ENCODE data around the gene ABLIM2.
A peak's percentile ranks its signal among the peaks of the same experiment; 100 is the strongest.

Gene ABLIM2

DNA sequence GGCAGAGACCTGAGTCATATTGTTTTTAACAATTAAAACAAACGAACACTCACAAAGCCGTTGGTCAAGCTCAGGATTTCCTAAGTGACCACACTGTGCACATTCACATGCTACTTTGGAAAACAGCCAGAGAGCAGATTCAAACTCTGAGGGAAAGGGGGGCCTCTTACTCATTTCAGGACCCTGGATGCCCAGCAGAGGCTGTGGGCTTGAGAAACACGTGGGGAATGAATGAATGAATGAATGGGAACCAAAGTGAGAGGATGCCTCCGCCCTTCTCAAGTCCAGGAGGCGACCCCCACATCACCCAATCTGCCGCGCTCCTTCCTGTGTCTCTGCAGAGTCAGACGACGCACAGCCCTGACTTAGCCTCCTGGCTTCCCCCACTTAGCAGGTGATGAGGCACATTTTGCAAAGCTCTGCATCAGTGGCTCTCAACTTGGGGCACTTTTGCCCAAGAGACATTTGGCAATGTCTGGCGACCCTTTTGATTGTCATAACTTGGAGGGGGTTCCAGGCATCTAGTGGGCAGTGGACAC, 76.0 kb downstream of the ABLIM2 start:
- H3K18ac ChIP-seq (ENCODE audit: low read length): no peak overlapping the region
- no CpG with 5 or more reads among the region's 10 CpGs for WGBS (ENCODE audit: extremely low coverage, insufficient coverage, low lambda C conversion rate)
- no peaks in the 10 kb centered on the region for H3K36me3 ChIP-seq (ENCODE audit: control insufficient read depth, insufficient read depth, low read length)
- H4K5ac ChIP-seq (ENCODE audit: low read length): no peak overlapping the region
- H3K27me3 ChIP-seq (ENCODE audit: insufficient read depth, low read length, poor library complexity): no peaks in the 10 kb centered on the region
- H3K56ac ChIP-seq (ENCODE audit: low read length): no peak overlapping the region
- no peak overlapping the region for H4K8ac ChIP-seq (ENCODE audit: low read depth, low read length)
- DNase-seq: no peak
- no peaks in the 10 kb centered on the region for H3K79me1 ChIP-seq (ENCODE audit: low read length)
- no peak overlapping the region for H3K4me3 ChIP-seq (ENCODE audit: low read length)
- no peak overlapping the region for H2BK5ac ChIP-seq (ENCODE audit: low read length)
- H3K9ac ChIP-seq (ENCODE audit: low read length): no peak overlapping the region
- H3K23ac ChIP-seq (ENCODE audit: low read length): no peak overlapping the region
- H2AK5ac ChIP-seq (ENCODE audit: low read length): no peak overlapping the region
- H2BK120ac ChIP-seq (ENCODE audit: low read depth, low read length): no peak overlapping the region
- H3K4me2 ChIP-seq (ENCODE audit: low read length): no peak overlapping the region
- H3K4ac ChIP-seq (ENCODE audit: low read depth, low read length): no peak overlapping the region
- H2BK15ac ChIP-seq (replicated peaks; ENCODE audit: low read depth): no peak overlapping the region
- no peak overlapping the region for H3K27ac ChIP-seq (ENCODE audit: low read depth, low read length)
- H3K4me1 ChIP-seq (ENCODE audit: control insufficient read depth, low read depth, low read length): peaks cover 4% of the 10 kb centered on the region
- no peaks in the 10 kb centered on the region for H3K79me2 ChIP-seq (ENCODE audit: control insufficient read depth, insufficient read depth, low read length)

DNA sequence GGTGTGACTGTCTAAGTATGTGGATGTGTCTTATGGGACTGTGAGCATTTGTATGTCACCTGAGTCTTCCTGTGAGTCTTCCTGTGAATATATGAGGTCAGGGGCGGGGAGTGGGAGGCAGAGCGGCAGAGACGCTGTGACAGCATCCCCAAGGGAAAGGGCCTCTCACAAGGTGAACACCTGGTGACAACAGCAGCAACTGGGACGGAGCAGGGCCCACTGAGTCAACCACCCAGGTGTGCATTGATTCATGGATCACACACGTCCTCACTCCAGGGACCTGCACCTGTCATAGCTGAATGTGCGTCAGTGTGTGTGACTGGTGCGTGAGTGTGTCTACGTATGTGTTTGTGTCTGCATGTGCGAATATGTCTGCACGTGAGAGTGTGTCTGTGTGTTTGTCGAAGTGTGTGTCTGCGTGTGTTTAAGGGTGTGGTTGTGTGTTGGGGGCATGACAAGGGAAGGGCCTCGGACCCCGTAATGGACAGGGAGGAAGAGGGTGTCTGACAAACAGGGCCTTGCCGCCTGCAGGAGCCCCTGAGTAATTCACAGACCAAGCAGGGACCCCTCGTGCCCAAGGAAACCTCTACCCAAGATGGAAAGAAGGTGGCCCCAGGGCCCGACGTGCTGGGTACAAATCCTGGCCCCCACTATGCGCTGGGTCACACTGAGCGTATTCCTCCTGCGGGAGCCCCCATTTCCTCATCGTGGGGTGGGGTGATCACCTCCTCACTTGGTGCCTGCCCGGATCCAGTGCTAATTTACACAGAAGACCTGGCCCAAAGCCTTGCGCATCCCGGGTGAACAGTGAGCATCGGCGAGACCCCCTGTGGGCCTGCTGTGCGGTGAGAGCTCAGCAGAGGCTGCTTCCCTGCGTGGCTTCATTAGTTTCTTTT, 76.7 kb downstream of the ABLIM2 start:
- Histone ChIP-seq H3K4me1 (ENCODE audit: control insufficient read depth, low read depth, low read length) (peaks cover 4% of the 10 kb centered on the region), H3K27ac (ENCODE audit: low read depth, low read length) (no peak overlapping the region), H3K9ac (ENCODE audit: low read length) (no peak overlapping the region)

DNA sequence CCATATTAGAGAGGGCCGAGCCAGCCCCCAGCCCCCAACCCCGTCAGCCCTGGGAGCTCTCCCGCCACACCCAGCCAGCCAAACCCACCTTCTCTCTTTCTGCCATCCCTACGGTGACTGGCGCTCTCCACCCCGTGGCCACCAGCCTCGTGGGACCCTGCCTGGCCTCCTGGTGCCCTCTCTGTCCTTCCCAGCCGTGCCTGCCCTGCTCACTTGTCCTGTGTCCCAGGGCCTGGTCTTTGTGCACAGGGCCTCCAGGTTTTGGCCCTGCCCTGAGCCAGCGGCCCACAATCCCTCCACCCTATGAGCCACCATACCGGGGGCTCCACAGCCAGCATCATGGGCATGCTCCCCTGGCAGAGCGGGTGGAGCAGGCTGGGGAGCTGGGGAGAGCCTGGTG, 77.4 kb downstream of the ABLIM2 start:
- Histone ChIP-seq H3K4me3 (ENCODE audit: low read length) (no peak overlapping the region), H3K18ac (ENCODE audit: low read length) (no peak overlapping the region), H3K36me3 (ENCODE audit: control insufficient read depth, insufficient read depth, low read length) (no peaks in the 10 kb centered on the region), H3K4me1 (ENCODE audit: control insufficient read depth, low read depth, low read length) (peaks cover 4% of the 10 kb centered on the region), H2BK15ac (replicated peaks; ENCODE audit: low read depth) (no peak overlapping the region), H3K79me1 (ENCODE audit: low read length) (no peaks in the 10 kb centered on the region), H3K79me2 (ENCODE audit: control insufficient read depth, insufficient read depth, low read length) (no peaks in the 10 kb centered on the region), H2AK5ac (ENCODE audit: low read length) (no peak overlapping the region), H3K56ac (ENCODE audit: low read length) (peak overlapping the region; percentile 42), H3K27me3 (ENCODE audit: insufficient read depth, low read length, poor library complexity) (no peaks in the 10 kb centered on the region), H2BK5ac (ENCODE audit: low read length) (no peak overlapping the region), H3K9ac (ENCODE audit: low read length) (no peak overlapping the region), H3K4me2 (ENCODE audit: low read length) (no peak overlapping the region), H3K27ac (ENCODE audit: low read depth, low read length) (no peak overlapping the region), H4K8ac (ENCODE audit: low read depth, low read length) (no peak overlapping the region), H3K23ac (ENCODE audit: low read length) (peak overlapping the region; percentile 17), H3K4ac (ENCODE audit: low read depth, low read length) (no peak overlapping the region), H2BK120ac (ENCODE audit: low read depth, low read length) (no peak overlapping the region), H4K5ac (ENCODE audit: low read length) (no peak overlapping the region)
- no CpG with 5 or more reads among the region's 11 CpGs for WGBS (ENCODE audit: extremely low coverage, insufficient coverage, low lambda C conversion rate)
- DNase-seq: no peak

More for the DNA sequence above, 76.7 kb downstream of the ABLIM2 start:
- no peaks in the 10 kb centered on the region for H3K79me1 ChIP-seq (ENCODE audit: low read length)
- no peak overlapping the region for H3K18ac ChIP-seq (ENCODE audit: low read length)
- H3K79me2 ChIP-seq (ENCODE audit: control insufficient read depth, insufficient read depth, low read length): no peaks in the 10 kb centered on the region
- WGBS (ENCODE audit: extremely low coverage, insufficient coverage, low lambda C conversion rate): no CpG with 5 or more reads among the region's 29 CpGs
- H3K4ac ChIP-seq (ENCODE audit: low read depth, low read length): no peak overlapping the region
- no peak overlapping the region for H2BK5ac ChIP-seq (ENCODE audit: low read length)
- H3K36me3 ChIP-seq (ENCODE audit: control insufficient read depth, insufficient read depth, low read length): no peaks in the 10 kb centered on the region
- no peak overlapping the region for H2AK5ac ChIP-seq (ENCODE audit: low read length)
- H2BK120ac ChIP-seq (ENCODE audit: low read depth, low read length): no peak overlapping the region
- no peak overlapping the region for H3K4me2 ChIP-seq (ENCODE audit: low read length)
- no peak overlapping the region for H4K5ac ChIP-seq (ENCODE audit: low read length)
- H3K23ac ChIP-seq (ENCODE audit: low read length): no peak overlapping the region
- H3K4me3 ChIP-seq (ENCODE audit: low read length): no peak overlapping the region
- no peak overlapping the region for H3K56ac ChIP-seq (ENCODE audit: low read length)
- H2BK15ac ChIP-seq (replicated peaks; ENCODE audit: low read depth): no peak overlapping the region
- DNase-seq: no peak
- no peak overlapping the region for H4K8ac ChIP-seq (ENCODE audit: low read depth, low read length)
- H3K27me3 ChIP-seq (ENCODE audit: insufficient read depth, low read length, poor library complexity): no peaks in the 10 kb centered on the region

DNA sequence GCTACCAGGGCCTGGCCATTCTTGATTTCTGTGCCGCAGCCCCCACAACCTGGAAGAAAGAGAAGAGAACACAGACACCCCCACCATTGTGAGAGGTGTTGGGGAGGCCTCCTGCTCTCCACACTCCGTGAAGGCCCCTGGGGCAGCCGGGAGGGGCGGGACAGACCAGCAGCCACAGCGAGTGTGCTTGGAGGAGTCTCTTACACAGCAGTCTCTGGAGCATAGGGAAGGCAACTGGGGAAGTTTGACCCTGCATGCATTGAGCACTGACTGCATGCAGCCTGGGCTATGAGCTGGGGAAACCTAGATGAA, 77.9 kb downstream of the ABLIM2 start:
- no peak overlapping the region for H3K27ac ChIP-seq (ENCODE audit: low read depth, low read length)

DNA sequence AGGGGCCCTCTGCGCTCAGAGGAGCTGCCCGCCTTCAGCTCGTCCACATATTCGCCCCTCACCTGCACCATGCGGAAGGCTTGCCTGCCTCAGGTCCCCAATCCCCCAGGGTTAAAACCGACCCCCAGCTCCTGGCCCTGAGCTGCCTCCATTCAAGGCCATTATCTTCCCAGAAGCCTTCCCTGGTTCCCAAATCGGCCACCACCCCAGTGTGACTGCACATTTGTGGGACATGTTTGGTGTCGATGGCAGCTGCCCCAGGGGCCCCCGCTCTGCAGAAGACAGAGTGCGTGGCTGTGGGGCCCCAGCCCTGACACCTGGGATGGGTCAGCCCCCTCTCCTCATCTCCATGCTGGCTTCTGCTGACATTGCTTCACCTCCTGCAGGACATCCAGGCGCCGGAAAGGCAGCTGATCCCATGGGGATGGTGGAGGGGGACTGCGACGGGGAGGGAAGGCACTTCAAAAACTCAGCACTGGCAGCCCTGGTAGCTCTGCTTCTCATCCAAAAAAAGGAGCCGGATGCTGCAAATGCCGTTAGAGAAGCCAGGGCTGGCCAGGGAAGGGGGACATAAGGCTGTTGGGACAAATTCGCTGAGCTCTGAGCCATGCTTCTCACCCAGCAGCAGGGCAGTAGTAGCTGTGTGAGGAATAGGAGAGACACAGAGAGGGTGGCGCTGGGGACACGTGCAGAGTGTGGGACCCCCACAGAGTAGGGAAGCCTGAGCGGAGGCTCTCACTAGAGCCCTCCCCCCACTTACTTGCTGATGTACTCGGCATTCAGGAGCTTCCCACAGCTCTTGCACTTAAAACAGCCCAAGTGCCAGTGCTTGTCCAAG, 78.5 kb downstream of the ABLIM2 start:
- no peaks in the 10 kb centered on the region for H3K27me3 ChIP-seq (ENCODE audit: insufficient read depth, low read length, poor library complexity)
- no peak overlapping the region for H3K4ac ChIP-seq (ENCODE audit: low read depth, low read length)
- peak; percentile 58 for DNase-seq
- no peak overlapping the region for H3K4me2 ChIP-seq (ENCODE audit: low read length)
- H3K79me1 ChIP-seq (ENCODE audit: low read length): no peaks in the 10 kb centered on the region
- H2AK5ac ChIP-seq (ENCODE audit: low read length): no peak overlapping the region
- no peak overlapping the region for H3K27ac ChIP-seq (ENCODE audit: low read depth, low read length)
- no peak overlapping the region for H3K4me3 ChIP-seq (ENCODE audit: low read length)
- H3K23ac ChIP-seq (ENCODE audit: low read length): no peak overlapping the region
- WGBS (ENCODE audit: extremely low coverage, insufficient coverage, low lambda C conversion rate): no CpG with 5 or more reads among the region's 21 CpGs
- no peak overlapping the region for H4K8ac ChIP-seq (ENCODE audit: low read depth, low read length)
- no peak overlapping the region for H3K9ac ChIP-seq (ENCODE audit: low read length)
- no peak overlapping the region for H4K5ac ChIP-seq (ENCODE audit: low read length)
- no peak overlapping the region for H2BK15ac ChIP-seq (replicated peaks; ENCODE audit: low read depth)
- H3K79me2 ChIP-seq (ENCODE audit: control insufficient read depth, insufficient read depth, low read length): no peaks in the 10 kb centered on the region
- no peak overlapping the region for H3K18ac ChIP-seq (ENCODE audit: low read length)
- H3K4me1 ChIP-seq (ENCODE audit: control insufficient read depth, low read depth, low read length): peaks cover 4% of the 10 kb centered on the region
- no peak overlapping the region for H3K56ac ChIP-seq (ENCODE audit: low read length)
- H2BK5ac ChIP-seq (ENCODE audit: low read length): no peak overlapping the region
- H2BK120ac ChIP-seq (ENCODE audit: low read depth, low read length): no peak overlapping the region
- H3K36me3 ChIP-seq (ENCODE audit: control insufficient read depth, insufficient read depth, low read length): no peaks in the 10 kb centered on the region

More for the DNA sequence above, 77.9 kb downstream of the ABLIM2 start:
- Histone ChIP-seq H3K18ac (ENCODE audit: low read length) (no peak overlapping the region), H2BK120ac (ENCODE audit: low read depth, low read length) (no peak overlapping the region), H3K4ac (ENCODE audit: low read depth, low read length) (no peak overlapping the region), H3K4me2 (ENCODE audit: low read length) (no peak overlapping the region), H3K27me3 (ENCODE audit: insufficient read depth, low read length, poor library complexity) (no peaks in the 10 kb centered on the region), H3K4me1 (ENCODE audit: control insufficient read depth, low read depth, low read length) (peaks cover 4% of the 10 kb centered on the region), H4K8ac (ENCODE audit: low read depth, low read length) (no peak overlapping the region), H3K23ac (ENCODE audit: low read length) (peak overlapping the region; percentile 17), H3K79me2 (ENCODE audit: control insufficient read depth, insufficient read depth, low read length) (no peaks in the 10 kb centered on the region), H2BK15ac (replicated peaks; ENCODE audit: low read depth) (no peak overlapping the region), H3K4me3 (ENCODE audit: low read length) (no peak overlapping the region), H3K9ac (ENCODE audit: low read length) (no peak overlapping the region), H3K36me3 (ENCODE audit: control insufficient read depth, insufficient read depth, low read length) (no peaks in the 10 kb centered on the region), H3K79me1 (ENCODE audit: low read length) (no peaks in the 10 kb centered on the region), H3K56ac (ENCODE audit: low read length) (no peak overlapping the region), H2BK5ac (ENCODE audit: low read length) (no peak overlapping the region), H4K5ac (ENCODE audit: low read length) (no peak overlapping the region), H2AK5ac (ENCODE audit: low read length) (no peak overlapping the region)
- no peak for DNase-seq
- WGBS (ENCODE audit: extremely low coverage, insufficient coverage, low lambda C conversion rate): no CpG with 5 or more reads among the region's 5 CpGs

Data from mesendoderm (in vitro differentiated cells).